Activated CD4-positive, alpha-beta T cell treated with anti-CD3 and anti-CD28 coated beads for 36 hours (primary cell): ENCODE results near the gene KRTAP12-3. TPM values are rescaled to one million over a fixed set of nuclear protein-coding genes. Genes with fewer than 3 reads are reported as not detected.
"Not testable (repeated sequence)": the region's sequence is repeated elsewhere in the genome, so short reads cannot be mapped to it uniquely, and the experiment has no call there.

ENCODE experiments used
- ATAC-seq: fragments of 200-7000 bp; cut with Tn5 transposase; one replicate; pipeline ENCODE4 v1.10.0; 2021; ENCODE audit warnings: mild to moderate bottlenecking, moderate library complexity
- CTCF ChIA-PET: fragments of 350-600 bp; sonication (Branson Sonifier 250); formaldehyde crosslinking; loops from one replicate; lab custom pipeline; 2021; ENCODE audit warnings: antibody characterized with exemption; lab: Charles Lee
- POLR2A ChIA-PET: fragments of 350-600 bp; sonication (Branson Sonifier 250); formaldehyde crosslinking; loops from one replicate; lab custom pipeline; 2021; ENCODE audit warnings: antibody characterized with exemption, inconsistent platforms; lab: Charles Lee
- DNase-seq: peaks from one replicate; pipeline ENCODE4 v3.0.0-alpha.2; 2020
- H3K27ac Mint-ChIP-seq: one replicate; pipeline ENCODE4 v1.8.0; 2021; ENCODE audit warnings: mixed read lengths
- H3K27me3 Mint-ChIP-seq: one replicate; pipeline ENCODE4 v1.8.0; 2021; ENCODE audit warnings: mixed read lengths
- H3K36me3 Mint-ChIP-seq: one replicate; pipeline ENCODE4 v1.8.0; 2021; ENCODE audit warnings: low read depth, mixed read lengths
- H3K4me1 Mint-ChIP-seq: one replicate; pipeline ENCODE4 v1.8.0; 2021; ENCODE audit warnings: mixed read lengths
- H3K4me3 Mint-ChIP-seq: one replicate; pipeline ENCODE4 v1.8.0; 2021; ENCODE audit warnings: mild to moderate bottlenecking, moderate library complexity, mixed read lengths
- H3K9me3 Mint-ChIP-seq: one replicate; pipeline ENCODE4 v1.8.0; 2021; ENCODE audit warnings: low read depth, mixed read lengths
- intact Hi-C, 2 experiments: fragments of 100-400 bp; cut with DNase I in 1 of 2; cut with micrococcal nuclease in 1 of 2; formaldehyde crosslinking; loops; one replicate each; pipeline versions ENCODE4 v1.14.2 to v1.15.1; 2022 to 2024; cut with DNase I, micrococcal nuclease
- total RNA-seq, 2 experiments: library from RNA; stranded (reverse); gene quantifications; one replicate each; pipeline ENCODE4 v1.2.3, GENCODE V29; 2021

Gene KRTAP12-3
- total RNA-seq, 2 experiments from 2014 or later = not detected

DNA sequence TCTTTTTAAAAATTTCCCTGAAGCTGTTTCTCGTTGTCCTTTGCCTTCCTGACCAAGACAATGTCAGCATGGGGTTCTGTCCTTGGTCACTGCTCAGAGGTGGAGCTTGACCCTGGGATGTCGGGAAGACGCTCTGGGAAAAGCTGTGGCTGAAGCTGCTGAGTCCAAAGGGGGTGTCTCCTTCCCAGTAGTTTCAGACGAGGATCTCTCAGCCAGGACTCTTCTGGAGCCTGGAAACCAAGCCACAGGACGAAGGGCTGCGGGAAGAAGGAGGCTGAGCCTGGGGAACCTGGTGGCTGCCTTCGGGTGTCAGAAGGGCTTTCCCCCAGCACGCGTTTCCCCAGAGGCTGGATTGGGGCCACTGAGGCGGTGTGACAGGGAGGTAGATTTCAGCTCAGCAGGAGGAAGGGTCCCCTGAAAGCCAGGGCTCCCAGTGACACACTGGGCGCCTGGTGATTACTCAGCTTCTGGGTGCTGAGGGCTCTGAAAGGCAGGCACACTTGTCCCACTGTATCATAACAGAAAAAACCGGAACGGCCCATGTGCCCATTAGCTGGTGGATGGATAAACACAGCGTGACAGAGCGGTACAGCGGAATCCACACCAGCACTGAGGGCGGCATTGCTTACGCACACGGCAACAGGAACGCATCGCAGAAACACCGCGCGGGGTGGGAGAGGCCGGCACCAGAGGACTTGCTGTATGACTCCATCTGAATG is 29.3 kb downstream of the KRTAP12-3 start:
- Mint-ChIP-seq H3K9me3 (no peaks in the 10 kb centered on the region), H3K27me3 (peaks cover 9% of the 10 kb centered on the region), H3K36me3 (no peaks in the 10 kb centered on the region), H3K4me3 (no peak overlapping the region), H3K4me1 (peaks cover 14% of the 10 kb centered on the region), H3K27ac (peak overlapping the region; percentile 24)
- ChIA-PET CTCF (no interaction called here), POLR2A (no interaction called here)
- intact Hi-C loops = no loop called here
- ATAC-seq (no peak), DNase-seq (no peak)

DNA sequence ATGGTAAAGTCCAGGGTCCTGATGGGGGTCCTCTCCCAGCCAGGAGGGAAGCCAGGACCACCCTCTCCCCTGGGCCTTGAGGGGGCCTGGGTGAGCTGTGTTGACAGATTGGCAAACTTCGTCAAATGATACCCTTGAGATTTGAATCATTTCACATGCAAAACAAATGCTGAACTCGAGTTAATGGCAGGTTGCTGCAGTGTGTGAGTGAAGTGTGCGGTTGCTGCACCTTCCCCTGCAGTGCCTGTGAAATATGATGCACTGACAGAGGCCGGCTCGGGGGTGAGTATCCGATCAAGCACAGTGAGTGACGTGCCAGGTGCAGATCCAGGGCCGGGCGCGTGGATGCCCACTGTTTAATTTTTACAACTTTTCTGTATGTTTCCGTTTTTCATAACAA is 29.9 kb downstream of the KRTAP12-3 start:
- Mint-ChIP-seq H3K9me3 (peaks cover 5% of the 10 kb centered on the region), H3K27me3 (peaks cover 9% of the 10 kb centered on the region), H3K27ac (no peak overlapping the region), H3K36me3 (no peaks in the 10 kb centered on the region), H3K4me1 (peaks cover 14% of the 10 kb centered on the region), H3K4me3 (no peak overlapping the region)
- intact Hi-C loops = no loop called here
- DNase-seq = no peak
- ChIA-PET CTCF (no interaction called here), POLR2A (no interaction called here)
- ATAC-seq = no peak

DNA sequence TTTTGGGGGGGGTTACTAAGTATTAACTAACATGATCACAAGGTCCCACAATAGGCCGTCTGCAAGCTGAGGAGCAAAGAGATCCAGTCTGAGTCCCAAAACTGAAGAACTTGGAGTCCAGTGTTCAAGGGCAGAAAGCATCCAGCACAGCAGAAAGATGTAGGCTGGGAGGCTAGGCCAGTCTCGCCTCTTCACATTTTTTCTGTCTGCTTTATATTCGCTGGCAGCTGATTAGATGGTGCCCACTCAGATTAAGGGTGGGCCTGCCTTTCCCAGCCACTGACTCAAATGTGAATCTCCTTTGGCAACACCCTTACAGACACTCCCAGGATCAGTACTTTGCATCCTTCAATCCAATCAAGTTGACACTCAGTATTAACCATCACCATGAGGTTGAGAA is 32.0 kb downstream of the KRTAP12-3 start:
- DNase-seq, H3K27ac Mint-ChIP-seq, H3K36me3 Mint-ChIP-seq, CTCF ChIA-PET, H3K4me3 Mint-ChIP-seq, POLR2A ChIA-PET, ATAC-seq, intact Hi-C loops: not testable (repeated sequence)
- H3K9me3 Mint-ChIP-seq = peaks cover 13% of the 10 kb centered on the region
- H3K4me1 Mint-ChIP-seq = peaks cover 17% of the 10 kb centered on the region
- H3K27me3 Mint-ChIP-seq = peaks cover 12% of the 10 kb centered on the region

DNA sequence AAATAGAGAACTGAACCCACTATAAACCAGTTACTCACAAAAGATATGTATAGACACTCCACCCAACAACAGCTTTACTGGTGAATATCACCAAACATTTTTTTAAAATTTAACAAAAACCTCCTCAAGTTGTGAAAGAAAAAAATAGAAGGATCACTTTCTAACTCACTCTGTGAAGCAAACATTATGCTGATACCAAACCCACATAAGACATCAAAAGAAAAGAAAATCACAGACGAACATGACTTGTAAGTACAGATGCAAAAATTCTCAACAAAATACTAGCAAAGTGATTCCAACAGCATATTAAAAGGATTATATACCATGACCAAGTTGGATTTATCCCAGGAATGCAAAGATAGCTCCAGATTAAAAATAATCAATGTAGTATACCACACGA is 34.0 kb downstream of the KRTAP12-3 start:
- ChIA-PET CTCF (interaction anchor here (0.8 to 1.3 kb wide), 2 partner anchors 101 to 105 kb away, joined by 3 read pairs; no protein-coding TSS in a partner anchor), POLR2A (no interaction called here)
- no peak for ATAC-seq
- Mint-ChIP-seq H3K36me3 (peaks cover 4% of the 10 kb centered on the region), H3K4me1 (peaks cover 11% of the 10 kb centered on the region), H3K9me3 (peaks cover 13% of the 10 kb centered on the region), H3K27me3 (peaks cover 6% of the 10 kb centered on the region), H3K4me3 (no peak overlapping the region), H3K27ac (no peak overlapping the region)
- intact Hi-C loops = no loop called here
- no peak for DNase-seq

DNA sequence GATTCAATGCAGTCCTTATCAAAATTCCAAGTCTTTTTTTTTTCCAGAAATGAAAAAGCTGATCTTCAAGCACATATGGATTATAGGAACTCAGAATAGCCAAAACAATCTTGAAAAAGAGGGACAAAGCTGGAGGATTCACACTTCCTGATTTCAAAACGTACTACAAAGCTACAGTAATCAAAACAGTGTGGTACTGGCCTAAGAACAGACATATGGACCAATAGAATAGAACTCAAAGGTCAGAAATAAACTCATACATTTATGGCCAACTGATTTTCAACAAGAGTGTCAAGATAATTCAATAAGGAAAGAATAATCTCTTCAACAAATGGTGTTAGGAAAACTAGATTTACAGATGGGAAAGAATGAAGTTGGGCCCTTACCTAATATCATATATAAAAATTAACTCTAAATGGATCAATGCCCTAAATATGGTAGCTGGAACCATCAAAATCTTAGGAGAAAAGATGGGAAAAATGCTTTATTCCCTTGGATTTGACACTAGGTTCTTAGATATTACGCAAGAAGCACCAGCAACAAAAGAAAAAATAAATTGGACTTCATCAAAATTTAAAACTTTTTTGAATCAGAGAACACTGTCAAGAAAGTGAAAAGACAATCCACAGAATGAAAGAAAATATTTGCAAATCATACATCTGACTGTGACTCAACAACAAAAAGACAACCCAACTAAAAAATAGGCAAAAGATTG is 35.2 kb downstream of the KRTAP12-3 start:
- ChIA-PET CTCF (no interaction called here), POLR2A (no interaction called here)
- no peak overlapping the region for H3K27ac Mint-ChIP-seq
- no peak for ATAC-seq
- DNase-seq = no peak
- H3K9me3 Mint-ChIP-seq = peaks cover 13% of the 10 kb centered on the region
- H3K36me3 Mint-ChIP-seq = peaks cover 4% of the 10 kb centered on the region
- intact Hi-C loops = no loop called here
- H3K27me3 Mint-ChIP-seq = peaks cover 14% of the 10 kb centered on the region
- no peak overlapping the region for H3K4me3 Mint-ChIP-seq
- peaks cover 10% of the 10 kb centered on the region for H3K4me1 Mint-ChIP-seq

DNA sequence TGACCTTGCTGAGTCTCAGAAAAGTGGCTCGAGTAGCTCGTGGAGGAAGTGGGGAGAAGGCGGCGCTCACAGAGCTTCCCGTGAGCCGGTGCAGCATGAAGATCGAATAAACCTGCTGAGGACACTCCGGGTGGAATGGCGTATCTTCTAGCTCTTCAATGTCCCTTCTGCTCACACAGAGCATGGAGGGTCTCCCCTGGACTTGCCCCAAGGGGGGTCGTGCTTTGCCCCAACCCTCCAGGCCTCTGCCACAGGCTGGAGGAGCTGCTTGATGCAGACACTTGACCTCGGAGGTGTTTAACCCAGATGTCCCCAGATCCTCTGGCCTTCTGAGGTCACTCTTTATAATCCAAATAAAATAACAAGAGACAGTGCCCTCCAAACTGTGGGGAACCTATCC is 37.0 kb downstream of the KRTAP12-3 start:
- ATAC-seq (no peak), DNase-seq (no peak)
- no peak overlapping the region for H3K4me3 Mint-ChIP-seq
- peaks cover 25% of the 10 kb centered on the region for H3K27me3 Mint-ChIP-seq
- peaks cover 4% of the 10 kb centered on the region for H3K36me3 Mint-ChIP-seq
- ChIA-PET POLR2A (no interaction called here), CTCF (no interaction called here)
- intact Hi-C loops = no loop called here
- peaks cover 10% of the 10 kb centered on the region for H3K4me1 Mint-ChIP-seq
- peaks cover 13% of the 10 kb centered on the region for H3K9me3 Mint-ChIP-seq
- H3K27ac Mint-ChIP-seq = no peak overlapping the region

DNA sequence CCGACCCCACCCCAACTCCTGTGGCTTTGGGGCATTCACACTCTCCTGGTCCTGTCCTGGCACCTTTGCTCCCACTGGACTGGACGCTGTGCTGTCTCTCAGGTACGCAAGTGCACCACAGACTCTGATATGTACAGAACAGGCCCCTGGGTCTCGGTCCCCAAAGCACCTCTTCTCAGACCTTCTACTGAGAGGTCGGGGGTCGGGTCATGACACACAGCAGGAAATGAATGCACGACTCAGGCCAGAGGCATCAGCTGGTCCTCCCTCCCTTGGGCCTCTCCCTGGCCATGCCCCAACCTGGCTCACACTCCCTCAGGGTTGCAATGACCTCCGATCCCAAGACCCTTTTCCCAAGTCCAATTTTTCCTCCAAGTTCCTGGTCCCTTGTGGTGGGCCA is 37.5 kb downstream of the KRTAP12-3 start:
- Mint-ChIP-seq H3K27me3 (peaks cover 29% of the 10 kb centered on the region), H3K4me1 (peaks cover 10% of the 10 kb centered on the region), H3K27ac (no peak overlapping the region), H3K36me3 (peaks cover 4% of the 10 kb centered on the region), H3K9me3 (peaks cover 13% of the 10 kb centered on the region), H3K4me3 (no peak overlapping the region)
- ChIA-PET POLR2A (no interaction called here), CTCF (no interaction called here)
- intact Hi-C loops = no loop called here
- no peak for DNase-seq
- no peak for ATAC-seq

DNA sequence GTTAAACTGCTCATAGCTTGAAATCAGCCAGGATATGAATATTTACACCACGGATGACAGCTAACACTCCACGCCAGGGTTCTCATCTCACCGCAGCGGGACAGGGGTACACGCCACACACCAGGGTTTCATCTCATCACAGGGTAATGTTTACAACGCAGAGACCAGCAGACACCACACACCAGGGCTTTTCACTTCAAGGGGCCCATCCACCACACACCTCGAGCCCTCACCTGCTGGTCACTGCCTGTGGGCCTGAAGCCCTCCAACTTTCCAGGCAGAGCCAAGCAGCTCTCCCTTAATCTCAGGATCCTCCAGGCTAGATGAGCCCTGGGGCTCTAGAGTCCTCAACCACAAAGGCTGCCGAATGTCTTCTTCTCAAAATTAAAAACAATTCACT is 37.9 kb downstream of the KRTAP12-3 start:
- Mint-ChIP-seq H3K4me3 (no peak overlapping the region), H3K36me3 (peaks cover 4% of the 10 kb centered on the region), H3K27me3 (peaks cover 30% of the 10 kb centered on the region), H3K27ac (no peak overlapping the region), H3K4me1 (peaks cover 10% of the 10 kb centered on the region), H3K9me3 (peaks cover 13% of the 10 kb centered on the region)
- CTCF ChIA-PET = interaction anchor here (1.0 kb wide), 1 partner anchor 18 kb away, joined by 3 read pairs; no protein-coding TSS in a partner anchor
- no peak for DNase-seq
- POLR2A ChIA-PET = no interaction called here
- no peak for ATAC-seq
- intact Hi-C loops = no loop called here

DNA sequence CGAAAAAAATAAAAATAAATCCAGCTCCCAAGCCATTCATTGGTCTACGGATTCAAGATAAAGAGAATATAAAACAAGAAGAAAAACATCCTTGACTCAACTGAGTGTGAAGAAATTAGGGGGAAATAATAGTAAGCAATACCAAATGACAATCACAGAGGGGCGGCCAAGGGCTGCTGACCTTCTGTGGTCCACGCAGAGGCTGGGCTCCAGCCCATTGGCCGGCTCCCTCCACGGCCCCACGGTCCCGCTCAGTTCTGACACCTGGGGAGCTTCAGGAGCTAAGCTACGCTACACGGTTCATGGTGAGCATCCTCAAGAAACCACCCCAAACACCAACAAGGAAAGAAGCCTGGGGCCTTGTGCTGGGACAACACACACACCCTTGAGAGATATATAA is 38.8 kb downstream of the KRTAP12-3 start:
- peaks cover 6% of the 10 kb centered on the region for H3K4me1 Mint-ChIP-seq
- CTCF ChIA-PET = interaction anchor here (1.0 kb wide), 1 partner anchor 19 kb away, joined by 3 read pairs; no protein-coding TSS in a partner anchor
- H3K4me3 Mint-ChIP-seq = no peak overlapping the region
- H3K36me3 Mint-ChIP-seq = peaks cover 4% of the 10 kb centered on the region
- peaks cover 35% of the 10 kb centered on the region for H3K27me3 Mint-ChIP-seq
- POLR2A ChIA-PET = no interaction called here
- ATAC-seq (no peak), DNase-seq (no peak)
- no peak overlapping the region for H3K27ac Mint-ChIP-seq
- intact Hi-C loops = no loop called here
- H3K9me3 Mint-ChIP-seq = peaks cover 13% of the 10 kb centered on the region

DNA sequence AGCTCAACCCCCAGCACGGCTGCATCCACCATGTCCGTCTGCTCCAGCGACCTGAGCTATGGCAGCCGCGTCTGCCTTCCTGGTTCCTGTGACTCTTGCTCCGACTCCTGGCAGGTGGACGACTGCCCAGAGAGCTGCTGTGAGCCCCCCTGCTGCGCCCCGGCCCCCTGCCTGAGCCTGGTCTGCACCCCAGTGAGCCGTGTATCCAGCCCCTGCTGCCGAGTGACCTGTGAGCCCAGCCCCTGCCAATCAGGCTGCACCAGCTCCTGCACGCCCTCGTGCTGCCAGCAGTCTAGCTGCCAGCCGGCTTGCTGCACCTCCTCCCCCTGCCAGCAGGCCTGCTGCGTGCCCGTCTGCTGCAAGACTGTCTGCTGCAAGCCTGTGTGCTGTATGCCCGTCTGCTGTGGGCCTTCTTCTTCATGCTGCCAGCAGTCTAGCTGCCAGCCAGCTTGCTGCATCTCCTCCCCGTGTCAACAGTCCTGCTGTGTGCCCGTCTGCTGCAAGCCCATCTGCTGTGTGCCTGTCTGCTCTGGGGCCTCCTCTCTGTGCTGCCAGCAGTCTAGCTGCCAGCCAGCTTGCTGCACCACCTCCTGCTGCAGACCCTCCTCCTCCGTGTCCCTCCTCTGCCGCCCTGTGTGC is 39.6 kb downstream of the KRTAP12-3 start, which contains the start of gene KRTAP10-12:
Gene KRTAP10-12 (plus strand): TSS at position 1 of the 639 bp plus-strand sequence. CDS start 30 bp downstream, at position 31.
- POLR2A ChIA-PET, H3K36me3 Mint-ChIP-seq, H3K4me3 Mint-ChIP-seq, intact Hi-C loops, H3K4me1 Mint-ChIP-seq, CTCF ChIA-PET, DNase-seq, ATAC-seq, H3K27ac Mint-ChIP-seq: not testable (repeated sequence)
- Mint-ChIP-seq H3K27me3 (peaks cover 39% of the 10 kb centered on the region), H3K9me3 (peaks cover 12% of the 10 kb centered on the region)

DNA sequence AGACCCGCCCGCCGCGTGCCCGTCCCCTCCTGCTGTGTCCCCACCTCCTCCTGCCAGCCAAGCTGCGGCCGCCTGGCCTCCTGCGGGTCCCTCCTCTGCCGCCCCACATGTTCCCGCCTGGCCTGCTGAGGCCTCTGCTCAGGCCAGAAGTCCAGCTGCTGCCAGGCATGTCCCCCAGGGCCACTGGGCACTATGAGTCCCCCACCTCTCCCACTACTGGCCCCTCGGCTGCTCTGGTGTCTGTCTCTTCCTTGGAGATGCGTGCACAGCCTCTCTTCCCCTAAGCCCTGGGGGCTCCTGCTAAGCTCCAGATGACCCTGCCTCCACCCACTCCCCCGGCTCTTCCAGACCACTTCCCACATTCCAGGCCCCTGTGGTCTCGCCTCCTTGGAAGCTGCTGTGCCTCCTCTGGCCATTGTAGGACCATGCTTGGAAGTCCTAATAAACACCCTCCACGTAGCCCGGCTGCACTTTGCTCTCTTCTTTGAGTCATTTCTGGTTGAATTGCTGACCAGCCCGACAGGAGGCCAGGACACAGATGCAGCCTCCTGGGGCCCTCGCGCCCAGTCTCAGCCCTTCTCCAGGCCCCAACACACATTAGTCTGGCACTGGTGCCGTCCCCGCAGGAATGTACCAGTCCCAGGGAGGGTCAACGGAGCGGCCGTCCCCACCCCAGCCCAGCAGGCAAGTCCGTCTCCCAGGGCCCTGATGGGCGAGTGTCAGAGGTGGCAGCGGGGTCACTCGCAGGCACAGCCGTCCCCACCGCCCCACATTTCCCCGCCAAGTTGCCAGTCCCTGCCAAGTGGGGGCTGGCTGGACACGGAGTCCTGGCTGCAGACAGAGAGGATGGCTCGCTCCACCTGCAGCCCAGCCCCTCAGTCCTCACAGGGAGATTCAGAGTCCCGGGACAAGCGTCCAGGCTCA is 40.3 kb downstream of the KRTAP12-3 start:
- Mint-ChIP-seq H3K4me3 (no peak overlapping the region), H3K4me1 (peaks cover 2% of the 10 kb centered on the region), H3K36me3 (peaks cover 2% of the 10 kb centered on the region), H3K9me3 (peaks cover 5% of the 10 kb centered on the region), H3K27ac (no peak overlapping the region), H3K27me3 (peaks cover 44% of the 10 kb centered on the region)
- ATAC-seq (no peak), DNase-seq (no peak)
- POLR2A ChIA-PET = no interaction called here
- intact Hi-C loops = no loop called here
- CTCF ChIA-PET = no interaction called here
